AML-193 (cell line): ENCODE results near the gene GGT6.

ENCODE experiments used
- DNase-seq, 2 experiments: peaks; one replicate each; lab custom pipeline; 2025; lab: John Stamatoyannopoulos, UW

GGT6 gene

GRCh38 chr17:4553669-4554068 lies 6.7 kb downstream of the GGT6 start:
- DNase-seq: no peak

- DNase-seq: no peak
Observed at GRCh38 chr17:4551796-4552525, 8.4 kb downstream of the GGT6 start.

- DNase-seq: no peak
Observed at GRCh38 chr17:4551141-4551540, 9.2 kb downstream of the GGT6 start.

- no peak for DNase-seq
Observed at GRCh38 chr17:4550534-4551039, 9.8 kb downstream of the GGT6 start.

GRCh38 chr17:4549781-4550533 lies 10.4 kb downstream of the GGT6 start:
- no peak for DNase-seq

- no peak for DNase-seq
Observed at GRCh38 chr17:4548721-4549531, 11.5 kb downstream of the GGT6 start.

- DNase-seq: no peak
Observed at GRCh38 chr17:4548061-4548461, 12.3 kb downstream of the GGT6 start.

- DNase-seq: no peak
Observed at GRCh38 chr17:4547118-4547906, 13.1 kb downstream of the GGT6 start.

- no peak for DNase-seq
Observed at GRCh38 chr17:4545217-4545951, 15.0 kb downstream of the GGT6 start.

GRCh38 chr17:4544951-4545216 lies 15.5 kb downstream of the GGT6 start:
- DNase-seq: no peak

GRCh38 chr17:4544135-4544950 lies 16.0 kb downstream of the GGT6 start:
- no peak for DNase-seq

GRCh38 chr17:4543557-4544026 lies 16.8 kb downstream of the GGT6 start:
- DNase-seq: no peak

GRCh38 chr17:4542726-4543191 lies 17.6 kb downstream of the GGT6 start:
- DNase-seq: no peak

GRCh38 chr17:4542003-4542725 lies 18.2 kb downstream of the GGT6 start:
- DNase-seq: no peak

GRCh38 chr17:4541328-4542002 lies 18.9 kb downstream of the GGT6 start:
- DNase-seq: no peak

GRCh38 chr17:4540687-4541327 lies 19.6 kb downstream of the GGT6 start:
- DNase-seq: no peak

GRCh38 chr17:4540224-4540651 lies 20.1 kb downstream of the GGT6 start:
- DNase-seq: no peak

GRCh38 chr17:4539576-4540223 lies 20.7 kb downstream of the GGT6 start:
- no peak for DNase-seq
